Ovary (tissue), 9 donors: ENCODE data around the gene TBC1D8. TPM values are rescaled to one million over a fixed set of nuclear protein-coding genes. Genes with fewer than 3 reads are reported as not detected.

Source experiments
- DNase-seq, 5 donors: peaks; one replicate each; pipeline ENCODE4 v3.0.0-alpha.2; 2019 to 2020
- H3K27ac ChIP-seq, 2 donors: fragments of 200-600 bp; one replicate each; pipeline versions ENCODE4 v1.5.1 to v1.8.0; 2019 to 2022
- H3K27me3 ChIP-seq: fragments of 200-600 bp; one replicate; pipeline ENCODE4 v1.8.0; 2022
- H3K36me3 ChIP-seq: fragments of 200-600 bp; sonication (generic); one replicate; pipeline ENCODE4 v1.5.1; 2019
- H3K4me1 ChIP-seq: one replicate; pipeline ENCODE4 v1.8.1; 2013; ENCODE audit warnings: mild to moderate bottlenecking, moderate library complexity; ENCODE audit not compliant: insufficient read depth
- H3K4me3 ChIP-seq: fragments of 200-600 bp; sonication (generic); one replicate; pipeline ENCODE4 v1.5.1; 2017
- H3K9me3 ChIP-seq, 2 donors: fragments of 200-600 bp in 1 of 2; sonication (generic) in 1 of 2; one replicate each; pipeline versions ENCODE4 v1.5.1 to v1.8.1; 2013 to 2019; ENCODE audit warnings: mild to moderate bottlenecking in 1 of 2, moderate library complexity in 1 of 2
- CTCF ChIP-seq, 3 donors: fragments of 450-650 bp in 2 of 3; fragments of 200-600 bp in 1 of 3; IDR thresholded peaks; one replicate each; pipeline versions ENCODE4 v1.5.1 to v1.8.0; 2016 to 2022; ENCODE audit warnings: antibody characterized with exemption in 3 of 3, mild to moderate bottlenecking in 1 of 3
- EP300 ChIP-seq: sonication (generic); formaldehyde crosslinking; IDR thresholded peaks from one replicate; pipeline ENCODE4 v1.6.1; 2017; ENCODE audit warnings: antibody characterized with exemption
- POLR2A ChIP-seq: fragments of 450-650 bp; IDR thresholded peaks from one replicate; pipeline ENCODE4 v1.6.1; 2017; ENCODE audit warnings: antibody characterized with exemption, mild to moderate bottlenecking, moderate library complexity
- WGBS, 3 donors: extraction: QIAGEN DNeasy Blood & Tissue Kit in 1 of 3; methylation state at CpG; one replicate each; pipeline versions ENCODE4 v1.1.5 to v1.1.7; 2013 to 2017; 5-methylcytosine and 5-hydroxymethylcytosine counted together
- intact Hi-C, 4 donors: fragments of 100-400 bp; cut with DNase I; formaldehyde crosslinking; loops; one replicate each; pipeline versions ENCODE4 v1.11.0 to v1.15.1; 2022 to 2023
- polyA plus RNA-seq, 2 donors: library from polyadenylated mRNA; stranded (reverse); fragments of 200-250 nt in 1 of 2; fragments of 350-450 nt in 1 of 2; fragmentation: Illumina TruSeq in 1 of 2; extraction: RNeasy Lipid Tissue Mini Kit (QIAGEN cat#74804) in 1 of 2; gene quantifications; one replicate each; pipeline ENCODE4 v1.2.3, GENCODE V29; 2013 to 2014
- total RNA-seq, 7 donors: library from RNA; depleted of rRNA in 2 of 7; stranded (reverse); fragments of >200 nt in 2 of 7; fragmentation: NEBNext Ultra II Directional in 3 of 7; extraction: Animal tissue kit (Norgen Biotek cat#: 25700) in 3 of 7; gene quantifications; one replicate each; pipeline versions ENCODE4 v1.1.0 to v1.2.4, GENCODE V29; 2016 to 2023
- donor health status: DM: no; HTN: no; CAD: no; lungs with moderate emphysema.
- donor health status: DM: no; HTN: no; CAD: no.
- donor health status: Bipolar disorder and iron deficiency.
- donor health status: DM: yes; HTN: yes; CAD: no.
- donor health status: DM: no; HTN: no; CAD: no.
- donor health status: DM: yes; HTN: yes; CAD: no.

Gene TBC1D8
- total and polyA plus RNA-seq, 9 donors, result 10.8 to 44.6 (median 15.6) TPM

- no peak overlapping the region for H3K4me3 ChIP-seq
- 94 to 100% (median 100%) methylated on average over 1 of the region's 1 CpG for WGBS, 3 donors
- intact Hi-C loops, result no loop called here
- TF ChIP-seq CTCF (IDR thresholded peaks at IDR 0.05) (no peak), POLR2A (no peak), EP300 (no peak)
- H3K27me3 ChIP-seq, result no peaks in the 10 kb centered on the region
- no peaks in the 10 kb centered on the region for H3K4me1 ChIP-seq
- no peak overlapping the region for H3K27ac ChIP-seq
- no peaks in the 10 kb centered on the region for H3K9me3 ChIP-seq
- H3K36me3 ChIP-seq, result no peaks in the 10 kb centered on the region
- no peak for DNase-seq
Observed at GRCh38 chr2:101089419-101089818, 61.8 kb downstream of the TBC1D8 start.

- no peak for TF ChIP-seq CTCF (IDR thresholded peaks at IDR 0.05)
- no peak for TF ChIP-seq POLR2A
- no peak for TF ChIP-seq EP300
- Histone ChIP-seq H3K27ac (no peak overlapping the region), H3K9me3 (no peaks in the 10 kb centered on the region), H3K36me3 (no peaks in the 10 kb centered on the region), H3K4me3 (no peak overlapping the region), H3K4me1 (no peaks in the 10 kb centered on the region), H3K27me3 (no peaks in the 10 kb centered on the region)
- intact Hi-C loops, result no loop called here
- DNase-seq, result no peak
Observed at GRCh38 chr2:101087638-101088037, 63.5 kb downstream of the TBC1D8 start.

GRCh38 chr2:101083613-101084012 is 67.6 kb downstream of the TBC1D8 start:
- WGBS, 3 donors, result 73 to 93% (median 86%) methylated on average over 2 of the region's 2 CpGs
- TF ChIP-seq CTCF (IDR thresholded peaks at IDR 0.05), result no peak
- TF ChIP-seq EP300, result no peak
- no peak for TF ChIP-seq POLR2A
- Histone ChIP-seq H3K27ac (no peak overlapping the region), H3K27me3 (no peaks in the 10 kb centered on the region), H3K9me3 (no peaks in the 10 kb centered on the region), H3K36me3 (no peaks in the 10 kb centered on the region), H3K4me3 (no peak overlapping the region), H3K4me1 (no peaks in the 10 kb centered on the region)
- intact Hi-C loops, result no loop called here
- DNase-seq, result no peak

GRCh38 chr2:101082998-101083397 is 68.2 kb downstream of the TBC1D8 start:
- WGBS, 3 donors, result 95 to 97% (median 96%) methylated on average over 6 of the region's 6 CpGs
- Histone ChIP-seq H3K4me1 (no peaks in the 10 kb centered on the region), H3K4me3 (no peak overlapping the region), H3K27ac (no peak overlapping the region), H3K27me3 (no peaks in the 10 kb centered on the region), H3K9me3 (no peaks in the 10 kb centered on the region), H3K36me3 (no peaks in the 10 kb centered on the region)
- no peak for TF ChIP-seq CTCF (IDR thresholded peaks at IDR 0.05)
- no peak for TF ChIP-seq EP300
- TF ChIP-seq POLR2A, result no peak
- no peak for DNase-seq
- intact Hi-C loops, result no loop called here
